ENCODE results near the gene SPAAR.
"Not testable (repeated sequence)": the region's sequence is repeated elsewhere in the genome, so short reads cannot be mapped to it uniquely, and the experiment has no call there.

The SPAAR gene

GRCh38 chr9:35923598-35923926, 14.3 kb downstream of the SPAAR start:
- no peak for DNase-seq (ENCODE audit: low read depth in 3 of 3)

DNA sequence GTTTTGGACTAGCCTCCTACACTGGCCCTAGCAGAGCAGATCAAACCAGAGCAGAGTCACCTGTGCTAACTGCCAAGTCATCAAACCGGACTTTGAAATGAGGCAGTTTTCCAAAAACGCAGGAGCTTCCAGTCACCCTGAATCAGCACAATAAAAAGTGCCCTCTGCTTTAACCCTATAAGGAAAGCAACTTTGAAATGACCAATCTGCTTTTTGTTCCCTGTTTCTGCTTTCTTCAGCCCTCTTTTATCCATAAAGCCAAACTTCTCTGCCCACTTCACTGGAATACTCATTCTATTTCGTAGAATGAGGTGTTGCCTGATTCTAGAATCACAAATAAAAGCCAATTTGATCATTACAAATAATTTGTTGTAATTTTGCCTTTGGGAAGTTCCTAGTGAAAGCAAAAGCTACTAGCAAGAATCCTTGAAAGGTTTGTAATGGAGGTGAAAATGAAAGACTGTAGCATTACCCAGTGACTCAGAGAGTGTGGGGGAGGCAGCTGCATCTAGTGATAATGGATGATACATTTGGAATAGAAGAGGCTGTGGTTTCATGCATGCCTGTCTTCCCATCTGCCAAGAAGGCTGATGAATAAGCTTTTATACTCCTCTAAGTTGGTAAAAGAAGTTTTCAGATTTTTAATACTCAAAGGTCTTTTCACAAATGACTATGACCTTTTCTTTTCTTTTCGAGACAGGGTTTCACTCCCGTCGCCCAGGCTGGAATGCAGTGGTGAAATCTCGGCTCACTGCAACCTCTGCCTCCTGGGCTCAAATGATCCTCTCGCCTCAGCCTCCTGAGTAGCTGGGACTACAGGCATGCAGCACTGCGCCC, 14.9 kb downstream of the SPAAR start:
- DNase-seq (ENCODE audit: low read depth in 3 of 3), result peak in 2 of 3 experiments; percentile 19 to 46

DNA sequence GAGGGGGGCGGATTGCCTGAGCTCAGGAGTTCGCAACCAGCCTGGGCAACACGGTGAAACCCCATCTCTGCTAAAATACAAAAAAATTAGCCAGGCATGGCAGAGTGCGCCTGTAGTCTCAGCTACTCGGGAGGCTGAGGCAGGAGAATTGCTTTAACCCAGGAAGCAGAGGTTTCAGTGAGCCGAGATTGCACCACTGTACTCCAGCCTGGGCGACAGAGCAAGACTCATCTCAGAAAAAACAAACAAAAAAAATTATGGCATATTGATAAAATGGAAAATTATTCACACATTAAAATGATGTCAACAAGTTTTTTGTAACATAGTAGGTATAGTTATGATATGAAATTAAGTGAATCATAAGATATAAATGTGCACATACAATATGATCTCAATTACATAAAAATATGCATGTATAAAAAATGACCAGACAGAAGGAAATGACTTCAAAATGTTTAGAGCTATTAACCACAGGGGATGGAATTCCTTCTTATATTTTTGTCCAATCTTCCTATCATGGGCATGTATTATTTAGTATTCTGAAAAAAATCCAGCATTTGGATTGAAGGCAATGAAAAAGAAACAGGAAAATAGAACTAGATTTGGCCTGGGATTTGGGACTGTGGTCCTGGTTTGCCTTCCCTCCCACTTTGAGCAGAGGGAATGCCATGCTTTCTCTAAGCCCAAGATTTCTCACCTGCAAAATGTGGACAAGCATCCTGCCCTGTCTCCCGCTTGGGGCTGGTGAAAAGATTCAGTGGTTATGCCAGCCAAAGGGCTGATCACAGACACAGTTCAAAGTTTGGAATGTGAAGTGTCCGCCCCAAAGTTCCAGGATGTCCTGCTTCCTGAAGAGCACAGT, 19.5 kb downstream of the SPAAR start:
- no peak for DNase-seq (ENCODE audit: low read depth in 3 of 3)

GRCh38 chr9:35929453-35929718, 20.1 kb downstream of the SPAAR start:
- no peak for DNase-seq (ENCODE audit: low read depth in 3 of 3)

DNA sequence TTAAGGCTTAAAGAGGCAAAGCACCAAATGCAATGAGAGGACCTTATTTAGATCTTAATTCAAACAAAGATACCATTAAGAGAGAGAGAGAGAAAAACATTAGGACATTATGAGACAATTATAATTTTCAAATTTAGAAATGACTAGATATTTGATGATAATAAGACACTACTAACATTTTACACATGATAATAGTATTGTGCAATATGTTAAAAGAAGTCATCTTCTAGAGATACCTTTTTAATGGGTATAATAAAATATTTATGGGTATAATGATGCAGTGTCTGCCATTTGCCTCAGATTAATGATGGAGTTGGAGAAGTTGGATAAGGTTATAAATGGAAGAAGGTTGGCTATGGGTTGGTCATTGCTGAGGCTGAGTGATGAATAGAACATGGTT, 21.2 kb downstream of the SPAAR start:
- no peak for DNase-seq (ENCODE audit: low read depth in 3 of 3)

DNA sequence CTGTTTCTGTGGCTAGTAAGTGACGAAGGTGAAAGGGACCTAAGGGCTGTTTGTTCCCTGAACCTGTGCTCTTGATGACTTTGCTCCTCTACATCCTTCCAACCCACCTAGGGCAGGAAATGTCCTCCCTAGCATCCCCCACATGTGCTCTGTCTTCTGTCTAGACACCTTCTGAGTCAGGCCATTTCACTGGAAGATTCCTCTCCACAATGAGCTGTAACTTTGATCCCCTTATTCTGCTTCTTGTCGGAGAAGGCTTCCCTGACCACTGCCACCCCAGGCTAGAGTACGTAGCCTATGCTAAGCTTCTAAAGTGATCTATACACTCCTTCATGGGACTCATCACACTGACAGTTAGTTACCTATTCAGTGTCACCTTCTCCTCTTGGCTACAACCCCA, 21.7 kb downstream of the SPAAR start:
- DNase-seq (ENCODE audit: low read depth in 3 of 3), result no peak

GRCh38 chr9:35932735-35933134, 23.4 kb downstream of the SPAAR start:
- DNase-seq (ENCODE audit: low read depth in 3 of 3), result peak in 1 of 3 experiments; percentile 28

DNA sequence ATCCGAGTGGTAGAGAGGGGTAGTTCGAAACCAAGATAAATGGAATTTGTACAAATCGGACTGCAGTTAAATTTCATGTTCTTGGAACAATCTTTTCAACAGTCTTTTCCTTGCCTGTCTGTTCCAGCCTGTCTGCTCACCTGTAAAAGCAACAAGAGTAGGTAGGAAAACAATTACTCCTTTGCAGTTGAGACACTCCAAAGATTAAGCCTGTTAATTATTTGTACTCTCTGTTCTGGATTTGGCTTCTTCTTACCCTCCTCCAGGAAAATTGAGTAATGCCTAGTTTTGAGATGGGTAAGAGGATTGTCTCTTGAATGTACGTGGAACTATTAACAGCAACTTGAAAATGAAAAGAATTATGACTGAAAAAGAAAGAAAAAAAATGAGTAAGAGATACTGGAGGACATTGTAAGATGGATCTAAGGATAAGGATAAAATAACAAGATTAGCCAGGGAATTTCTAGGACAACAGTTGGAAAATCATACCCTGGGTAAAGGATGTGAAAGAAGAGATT, 24.3 kb downstream of the SPAAR start:
- no peak for DNase-seq (ENCODE audit: low read depth in 3 of 3)

DNA sequence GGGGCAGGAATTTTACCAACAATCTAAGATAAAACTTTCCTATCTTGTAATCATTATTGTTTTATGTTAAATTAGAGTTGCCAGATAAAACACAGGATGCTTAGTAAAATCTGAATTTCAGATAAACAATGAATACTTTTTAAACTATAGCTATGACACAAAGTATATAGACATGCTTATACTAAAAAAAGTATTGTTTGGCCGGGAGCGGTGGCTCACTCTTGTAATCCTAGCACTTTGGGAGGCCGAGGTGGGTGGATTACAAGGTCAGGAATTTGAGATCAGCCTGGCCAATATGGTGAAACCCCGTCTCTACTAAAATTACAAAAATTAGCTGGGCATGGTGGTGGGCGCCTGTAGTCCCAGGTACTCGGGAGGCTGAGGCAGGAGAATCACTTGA, 24.8 kb downstream of the SPAAR start:
- DNase-seq (ENCODE audit: low read depth in 3 of 3), result not testable (repeated sequence)

DNA sequence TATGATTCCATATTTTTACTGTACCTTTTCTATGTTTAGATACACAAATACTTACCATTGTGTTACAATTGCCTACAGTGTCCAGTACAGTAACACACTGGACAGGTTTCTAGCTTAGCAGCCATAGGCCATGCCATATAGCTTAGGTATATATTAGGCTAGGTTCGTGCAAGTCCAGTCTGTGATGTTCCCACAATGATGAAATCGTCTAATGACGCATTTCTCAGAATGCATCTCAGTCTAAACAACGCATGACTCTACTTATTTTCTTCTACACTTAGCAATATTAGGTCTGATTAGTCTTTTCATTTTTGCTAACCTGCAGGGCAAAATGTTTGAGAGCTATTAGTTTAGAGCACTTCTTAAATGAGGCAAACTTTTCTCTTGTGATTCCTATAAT, 26.0 kb downstream of the SPAAR start:
- DNase-seq (ENCODE audit: low read depth in 3 of 3), result no peak

DNA sequence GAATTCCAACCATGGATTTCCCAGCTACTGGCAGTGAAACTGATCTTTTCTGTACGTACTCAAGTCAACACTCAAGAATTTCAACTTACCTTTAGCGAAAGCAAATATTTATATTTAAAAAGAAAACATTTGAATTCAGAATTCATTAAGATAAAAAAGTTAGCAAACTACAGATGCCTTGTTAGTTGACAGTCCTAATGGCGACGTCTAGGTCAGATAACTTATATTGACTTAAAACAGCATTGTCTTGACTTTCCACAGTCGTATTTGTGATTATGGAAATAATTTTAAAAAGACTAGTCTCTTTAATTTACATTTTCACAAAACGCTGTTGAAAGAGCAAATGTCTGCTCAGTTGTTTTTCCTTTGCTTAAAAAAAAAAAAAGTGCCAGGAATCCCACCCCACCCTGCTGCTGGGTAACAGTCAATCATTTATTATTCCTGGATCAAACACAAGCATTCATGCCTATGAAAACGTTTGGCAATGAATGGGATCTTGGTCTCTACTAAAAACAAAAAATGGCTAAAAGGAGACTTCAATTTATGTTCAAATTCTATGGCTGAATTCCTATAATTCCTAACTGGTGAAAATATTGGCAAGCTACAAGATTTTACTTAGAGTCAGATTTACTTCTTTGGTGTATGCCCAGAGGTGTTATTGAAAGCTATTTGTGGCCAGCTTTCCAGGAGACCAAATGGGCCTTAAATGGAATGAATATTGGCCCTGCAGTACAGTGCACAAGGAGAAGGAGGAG, 26.6 kb downstream of the SPAAR start:
- DNase-seq (ENCODE audit: low read depth in 3 of 3), result no peak

DNA sequence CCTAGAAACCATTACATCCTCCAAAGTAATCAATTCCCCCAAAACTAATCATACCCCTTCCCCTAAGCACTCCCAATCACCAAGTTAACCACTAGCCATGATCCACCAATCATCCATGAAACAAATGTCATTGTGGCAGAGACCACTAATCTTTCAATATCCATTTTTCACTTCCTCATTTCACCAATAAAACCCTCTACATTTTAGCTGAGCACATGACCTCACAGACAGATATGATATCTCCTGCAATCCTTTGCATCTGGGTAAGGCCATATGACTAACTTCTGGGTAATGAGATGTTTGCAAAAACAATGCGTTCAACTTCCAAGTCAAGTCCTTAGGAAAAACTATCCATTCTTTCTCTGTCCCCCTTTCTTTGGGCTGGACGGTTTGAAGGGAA, 27.9 kb downstream of the SPAAR start:
- no peak for DNase-seq (ENCODE audit: low read depth in 3 of 3)

- DNase-seq (ENCODE audit: low read depth in 3 of 3), result no peak
Measured at GRCh38 chr9:35938474-35939356, 29.4 kb downstream of the SPAAR start.

DNA sequence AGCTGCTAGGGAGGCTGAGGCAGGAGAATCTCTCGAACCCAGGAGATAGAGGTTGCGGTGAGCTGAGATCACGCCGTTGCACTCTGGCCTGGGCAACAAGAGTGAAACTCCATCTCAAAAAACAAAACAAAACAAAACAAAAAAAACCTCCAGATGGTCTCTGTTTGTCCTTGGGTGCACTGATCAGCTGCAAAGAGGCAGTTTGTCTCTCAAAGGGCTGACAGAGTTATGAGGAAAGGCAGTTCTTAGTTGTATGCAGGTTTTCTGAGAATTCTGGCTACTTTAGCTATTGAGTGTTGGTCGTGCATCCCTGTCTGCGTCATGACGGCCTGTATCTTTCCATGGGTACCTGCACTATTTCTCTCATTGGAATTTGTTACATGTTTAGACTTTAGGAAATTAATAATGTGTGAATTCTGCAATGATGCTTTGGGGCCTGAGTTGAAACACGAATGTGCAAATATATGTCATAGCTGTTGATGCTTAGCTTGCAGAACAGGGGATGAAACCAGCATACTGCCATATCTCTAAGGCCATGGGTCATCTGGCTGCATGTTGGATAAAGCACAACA, 30.5 kb downstream of the SPAAR start:
- no peak for DNase-seq (ENCODE audit: low read depth in 3 of 3)

DNA sequence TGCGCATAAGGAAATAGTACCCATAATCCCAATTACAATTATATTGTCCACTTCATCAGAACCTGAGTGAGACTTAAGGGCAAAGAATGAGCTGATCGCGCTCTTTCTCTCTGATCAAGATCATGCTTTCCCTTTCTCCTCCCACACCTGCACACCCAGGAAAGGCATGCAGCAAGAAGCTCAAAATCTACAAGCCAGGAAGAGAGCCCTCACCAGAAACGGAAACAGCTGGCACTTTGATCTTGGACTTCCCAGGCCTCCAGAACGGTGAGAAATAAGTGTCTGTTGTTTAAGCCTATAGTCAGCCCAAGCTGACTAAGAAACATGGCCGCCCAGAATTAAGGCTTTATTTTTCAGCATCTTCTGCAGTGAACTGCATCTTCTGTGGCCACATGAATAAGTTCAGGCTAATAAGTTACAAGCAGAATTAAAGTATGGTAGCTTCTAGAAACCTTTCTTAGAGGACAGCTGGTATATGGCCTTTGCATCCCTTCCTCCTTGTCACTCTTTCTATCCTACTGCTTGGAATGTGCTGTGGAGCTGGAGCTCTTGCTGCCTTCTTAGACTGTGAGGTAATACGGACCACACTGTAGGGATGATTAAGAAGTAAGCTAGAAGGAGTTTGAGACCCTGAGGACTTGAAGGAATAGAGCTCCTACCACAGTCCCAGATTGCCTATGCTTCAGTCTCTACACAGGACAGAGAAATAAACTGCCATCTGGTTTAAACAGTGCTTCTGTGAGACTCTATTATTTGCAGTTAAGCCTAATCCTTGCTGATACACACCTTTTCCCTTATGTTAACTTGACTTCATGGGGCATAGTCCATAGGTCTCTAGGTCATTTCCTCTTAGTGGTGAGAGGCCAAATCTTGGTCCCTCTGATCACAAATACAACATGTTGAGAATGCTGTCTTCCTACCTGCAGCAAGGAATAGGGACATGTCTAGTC, 31.4 kb downstream of the SPAAR start:
- peak in 1 of 3 experiments; percentile 11 for DNase-seq (ENCODE audit: low read depth in 3 of 3)

DNA sequence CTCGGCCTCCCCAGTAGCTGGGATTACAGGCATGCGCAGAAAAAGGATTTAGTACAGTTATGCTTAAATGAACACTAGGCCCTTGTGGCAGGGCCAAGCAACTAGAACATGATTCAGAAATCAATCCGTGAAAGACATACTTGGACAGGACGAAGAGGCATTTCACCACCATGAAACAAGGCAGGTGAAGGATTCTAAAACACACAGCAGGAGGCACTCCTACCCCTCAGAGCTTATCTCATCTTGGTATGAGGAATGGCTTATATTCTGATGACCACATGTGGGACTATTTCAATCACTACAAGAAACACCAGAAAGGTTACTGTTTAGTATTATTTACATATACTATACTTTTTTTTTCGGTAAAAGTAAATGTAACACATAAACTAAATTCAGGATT, 33.0 kb downstream of the SPAAR start:
- no peak for DNase-seq (ENCODE audit: low read depth in 3 of 3)

GRCh38 chr9:35944173-35944572, 34.9 kb downstream of the SPAAR start:
- DNase-seq (ENCODE audit: low read depth in 3 of 3), result no peak

DNA sequence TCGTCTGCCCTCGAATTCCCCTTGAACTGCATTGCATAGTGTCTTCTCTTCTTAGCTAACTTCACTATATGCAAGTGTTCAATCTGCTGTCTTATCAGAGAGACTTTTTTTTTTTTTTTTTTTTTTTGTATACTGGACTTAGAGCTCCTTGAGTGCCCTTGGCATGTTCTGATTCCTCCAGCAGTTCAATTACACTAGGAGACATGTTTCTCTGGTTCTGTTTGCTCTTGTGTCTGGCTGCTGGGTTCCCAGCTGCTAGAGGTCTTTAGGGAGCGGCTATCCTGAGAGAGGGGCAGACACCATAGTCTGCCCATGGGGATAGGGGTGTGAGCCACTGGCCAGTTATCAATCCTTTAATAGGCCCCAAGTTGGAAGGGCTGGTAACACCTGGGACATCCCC, 35.6 kb downstream of the SPAAR start:
- no peak for DNase-seq (ENCODE audit: low read depth in 3 of 3)

DNA sequence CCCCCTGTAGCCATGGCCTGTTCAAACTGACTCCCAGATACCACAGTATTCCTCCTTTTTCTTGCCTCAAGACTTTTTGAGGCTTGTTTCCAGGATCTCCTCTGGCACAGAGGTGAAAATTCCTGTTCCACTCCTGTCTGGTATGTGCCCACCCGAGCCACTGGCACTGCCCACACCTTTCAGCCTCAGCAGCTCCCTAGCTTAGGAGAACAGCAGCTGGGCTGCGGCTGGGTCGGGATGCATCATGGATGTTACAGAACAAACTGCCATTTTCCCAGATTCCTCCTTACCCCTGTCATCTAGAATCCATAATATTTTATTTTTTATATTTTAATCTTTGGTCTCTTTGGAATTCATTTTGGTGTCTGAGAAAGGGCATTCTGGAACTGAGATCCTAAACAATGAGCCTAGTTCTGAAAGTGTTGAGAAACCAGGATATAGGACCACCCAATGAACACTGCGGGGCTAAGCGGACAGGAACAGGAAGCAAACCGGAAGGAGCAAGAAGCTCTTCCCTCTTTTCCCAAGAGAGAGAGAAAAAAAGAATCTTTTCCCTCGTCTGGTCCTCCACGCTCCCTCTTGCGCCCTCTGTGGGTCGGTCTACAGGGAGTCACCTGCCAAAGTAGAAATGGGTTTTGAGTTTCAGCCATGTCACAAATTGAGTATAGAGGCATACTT, 36.2 kb downstream of the SPAAR start:
- peak; percentile 38 to 64 (median 51) for DNase-seq (ENCODE audit: low read depth in 3 of 3)

Measured in stimulated activated CD4-positive, alpha-beta T cell treated with anti-CD3 and anti-CD28 coated beads, TNF-alpha, amount 100 ng/mL, for 24 hours (primary cell).